ENCODE measurements around the gene NFIA. TPM values are rescaled to one million over a fixed set of nuclear protein-coding genes. Genes with fewer than 3 reads are reported as not detected.

NFIA gene
- total RNA-seq, 1 experiment from 2014 or later: 0.35 TPM

- H3K4ac ChIP-seq (ENCODE audit: low read depth, low read length): no peak overlapping the region
- no peaks in the 10 kb centered on the region for H3K79me2 ChIP-seq (ENCODE audit: insufficient read depth, low read length)
- H3K27me3 ChIP-seq (ENCODE audit: insufficient read depth, low read length): no peaks in the 10 kb centered on the region
- H4K20me1 ChIP-seq (ENCODE audit: control insufficient read depth, insufficient read depth, insufficient read length): no peaks in the 10 kb centered on the region
- no peak overlapping the region for H4K5ac ChIP-seq (ENCODE audit: insufficient read length, low read depth, low read length)
- no peak overlapping the region for H3K56ac ChIP-seq (ENCODE audit: insufficient read length, low read depth, low read length)
- Mint-ChIP-seq H3K9me3 (no peaks in the 10 kb centered on the region), H3K36me3 (ENCODE audit: insufficient read depth in 1 of 3, low read depth in 3 of 3) (no peaks in the 10 kb centered on the region), H3K4me3 (no peak overlapping the region), H3K27ac (no peak overlapping the region), H3K27me3 (ENCODE audit: low read depth) (no peaks in the 10 kb centered on the region; the same call in 1 of the 2 replicates), H3K4me1 (peaks cover 8 to 12% of the 10 kb centered on the region in 2 experiments)
- no peak for DNase-seq
- no peak overlapping the region for H3K14ac ChIP-seq (ENCODE audit: insufficient read depth, low read length)
- no peak overlapping the region for H2BK12ac ChIP-seq (ENCODE audit: insufficient read length, low read depth, low read length)
- no peak overlapping the region for H2AFZ ChIP-seq (ENCODE audit: low read length)
- H3K9ac ChIP-seq (ENCODE audit: extremely low read depth, insufficient read length, low read length): no peak overlapping the region
- no peak overlapping the region for H2AK5ac ChIP-seq (ENCODE audit: insufficient read length, low read length)
- no peak overlapping the region for H3K18ac ChIP-seq (ENCODE audit: insufficient read length, low read depth, low read length)
- no peaks in the 10 kb centered on the region for H3K79me1 ChIP-seq (ENCODE audit: insufficient read depth, low read depth, low read length, poor library complexity, severe bottlenecking)
- no peaks in the 10 kb centered on the region for H3K9me3 ChIP-seq (ENCODE audit: control insufficient read depth, low read depth, low read length)
- no peak overlapping the region for H2BK15ac ChIP-seq (ENCODE audit: low read depth, low read length)
- no peak overlapping the region for H3K4me2 ChIP-seq (ENCODE audit: insufficient read depth, insufficient read length, low read length)
- H3T11ph ChIP-seq (ENCODE audit: low read length): no peak overlapping the region
- no peak overlapping the region for H4K91ac ChIP-seq (ENCODE audit: insufficient read length, low read depth, low read length)
- H4K8ac ChIP-seq (replicated peaks; ENCODE audit: insufficient read length, low read depth, low read length): no peak overlapping the region
- H2BK5ac ChIP-seq (ENCODE audit: insufficient read length, low read length): no peak overlapping the region
- H3K4me1 ChIP-seq (ENCODE audit: insufficient read depth, low read length): no peaks in the 10 kb centered on the region; the same call in 1 of the 2 replicates
- no peak overlapping the region for H2BK120ac ChIP-seq (ENCODE audit: low read depth, low read length, poor library complexity, severe bottlenecking)
- no peak overlapping the region for H3K23ac ChIP-seq (ENCODE audit: insufficient read length, low read depth, low read length)
- no peaks in the 10 kb centered on the region for H3K23me2 ChIP-seq (ENCODE audit: insufficient read length, low read depth, low read length, poor library complexity, severe bottlenecking)
- TF ChIP-seq, protein P1, sequence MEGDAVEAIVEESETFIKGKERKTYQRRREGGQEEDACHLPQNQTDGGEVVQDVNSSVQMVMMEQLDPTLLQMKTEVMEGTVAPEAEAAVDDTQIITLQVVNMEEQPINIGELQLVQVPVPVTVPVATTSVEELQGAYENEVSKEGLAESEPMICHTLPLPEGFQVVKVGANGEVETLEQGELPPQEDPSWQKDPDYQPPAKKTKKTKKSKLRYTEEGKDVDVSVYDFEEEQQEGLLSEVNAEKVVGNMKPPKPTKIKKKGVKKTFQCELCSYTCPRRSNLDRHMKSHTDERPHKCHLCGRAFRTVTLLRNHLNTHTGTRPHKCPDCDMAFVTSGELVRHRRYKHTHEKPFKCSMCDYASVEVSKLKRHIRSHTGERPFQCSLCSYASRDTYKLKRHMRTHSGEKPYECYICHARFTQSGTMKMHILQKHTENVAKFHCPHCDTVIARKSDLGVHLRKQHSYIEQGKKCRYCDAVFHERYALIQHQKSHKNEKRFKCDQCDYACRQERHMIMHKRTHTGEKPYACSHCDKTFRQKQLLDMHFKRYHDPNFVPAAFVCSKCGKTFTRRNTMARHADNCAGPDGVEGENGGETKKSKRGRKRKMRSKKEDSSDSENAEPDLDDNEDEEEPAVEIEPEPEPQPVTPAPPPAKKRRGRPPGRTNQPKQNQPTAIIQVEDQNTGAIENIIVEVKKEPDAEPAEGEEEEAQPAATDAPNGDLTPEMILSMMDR (conservative IDR thresholded peaks at IDR 0.05): no peak
- no peak overlapping the region for H2BK20ac ChIP-seq (ENCODE audit: low read depth, low read length, poor library complexity, severe bottlenecking)
- no peak overlapping the region for H3K27ac ChIP-seq (ENCODE audit: insufficient read length, low read depth, low read length)
These were observed 125.8 kb downstream of the NFIA start for GRCh38 chr1:61208172-61208571.

Data from H9 (cell line).